ENCODE data around the gene BET1L. TPM values are rescaled to one million over a fixed set of nuclear protein-coding genes. Genes with fewer than 3 reads are reported as not detected.
A peak's percentile ranks its signal among the peaks of the same experiment; 100 is the strongest.

BET1L gene
- total RNA-seq (10 to 100 TPM; 36.1 to 38.5 TPM), polyA plus RNA-seq (60.4 TPM)

- peaks cover 58% of the 10 kb centered on the region for H3K4me1 ChIP-seq (ENCODE audit: insufficient read depth, low read length)
- H3K4me3 ChIP-seq (ENCODE audit: low read length) = peak within 1 kb of the TSS; percentile 83
- Mint-ChIP-seq H3K4me1 (peaks cover 48 to 76% (median 55%) of the 10 kb centered on the region in 3 donors), H3K27me3 (peaks cover 0 to 8% of the 10 kb centered on the region in 2 donors), H3K9me3 (peaks cover 0 to 3% (median 0%) of the 10 kb centered on the region in 5 donors), H3K4me3 (peak within 1 kb of the TSS; percentile 95 to 100 (median 98)), H3K27ac (peak within 1 kb of the TSS; percentile 99 to 100 (median 100)), H3K36me3 (peaks cover 0 to 83% (median 0%) of the 10 kb centered on the region in 3 donors)
- H3K27me3 ChIP-seq (ENCODE audit: insufficient read depth, low read length, poor library complexity, severe bottlenecking) = no peaks in the 10 kb centered on the region
- DNase-seq = peak; percentile 96 to 99 (median 97)
- ChIA-PET POLR2A (interaction anchor here (0.6 to 2.8 kb wide), 27 partner anchors 9 to 612 kb away, joined by 3 to 28 read pairs (median 6); partner anchors contain the start of genes ANO9, PGGHG, PHRF1 and PNPLA2), CTCF (interaction anchor here (0.8 to 2.5 kb wide), 15 partner anchors 9 to 312 kb away, joined by 3 to 10 read pairs (median 4); partner anchors contain the start of genes PSMD13, PTDSS2 and SIRT3)
- peaks cover 62% of the 10 kb centered on the region for H3K36me3 ChIP-seq (ENCODE audit: insufficient read depth, low read length)
- no peaks in the 10 kb centered on the region for H3K9me3 ChIP-seq (ENCODE audit: low read length)
- H3K27ac ChIP-seq (ENCODE audit: low read depth, low read length) = peak within 1 kb of the TSS; percentile 93
Observed at GRCh38 chr11:207208-207862, at the start of gene BET1L, which contains the start of gene RIC8A. Gene BET1L (minus strand): TSS chr11:207399. CDS start chr11:207321, 78 bp downstream. Gene RIC8A (plus strand): TSS chr11:207708. CDS start chr11:208855, 1,147 bp downstream.

GRCh38 chr11:255816-256215 lies 48.6 kb upstream of the BET1L start:
- Histone ChIP-seq H3K4me1 (ENCODE audit: insufficient read depth, low read length) (peaks cover 4% of the 10 kb centered on the region), H3K4me3 (ENCODE audit: low read length) (no peak overlapping the region), H3K27ac (ENCODE audit: low read depth, low read length) (no peak overlapping the region), H3K27me3 (ENCODE audit: insufficient read depth, low read length, poor library complexity, severe bottlenecking) (no peaks in the 10 kb centered on the region), H3K36me3 (ENCODE audit: insufficient read depth, low read length) (peaks cover 17% of the 10 kb centered on the region), H3K9me3 (ENCODE audit: low read length) (no peaks in the 10 kb centered on the region)
- CTCF ChIA-PET = interaction anchor here (1.2 to 2.2 kb wide), 2 partner anchors 25 to 108 kb away, joined by 4 to 7 read pairs; no protein-coding TSS in a partner anchor
- H3K36me3 Mint-ChIP-seq = peaks cover 2 to 31% (median 9%) of the 10 kb centered on the region in 3 donors
- H3K27me3 Mint-ChIP-seq = no peaks in the 10 kb centered on the region
- POLR2A ChIA-PET = no interaction called here
- peak overlapping the region in 1 of 8 donors; percentile 17 for H3K27ac Mint-ChIP-seq
- no peak for DNase-seq
- H3K9me3 Mint-ChIP-seq = no peaks in the 10 kb centered on the region
- no peak overlapping the region for H3K4me3 Mint-ChIP-seq
- H3K4me1 Mint-ChIP-seq = peaks cover 4 to 6% (median 5%) of the 10 kb centered on the region in 3 donors

- H3K27me3 ChIP-seq (ENCODE audit: insufficient read depth, low read length, poor library complexity, severe bottlenecking) = no peaks in the 10 kb centered on the region
- H3K36me3 ChIP-seq (ENCODE audit: insufficient read depth, low read length) = peaks cover 20% of the 10 kb centered on the region
- Mint-ChIP-seq H3K4me1 (peaks cover 7 to 11% (median 7%) of the 10 kb centered on the region in 3 donors), H3K27ac (no peak overlapping the region), H3K27me3 (no peaks in the 10 kb centered on the region), H3K4me3 (no peak overlapping the region), H3K36me3 (peaks cover 6 to 36% (median 9%) of the 10 kb centered on the region in 3 donors), H3K9me3 (no peaks in the 10 kb centered on the region)
- no peak overlapping the region for H3K4me3 ChIP-seq (ENCODE audit: low read length)
- peaks cover 5% of the 10 kb centered on the region for H3K4me1 ChIP-seq (ENCODE audit: insufficient read depth, low read length)
- ChIA-PET POLR2A (no interaction called here), CTCF (interaction anchor here (0.8 to 2.2 kb wide), 3 partner anchors 25 to 109 kb away, joined by 3 to 7 read pairs (median 4); no protein-coding TSS in a partner anchor)
- no peak overlapping the region for H3K27ac ChIP-seq (ENCODE audit: low read depth, low read length)
- H3K9me3 ChIP-seq (ENCODE audit: low read length) = no peaks in the 10 kb centered on the region
- DNase-seq = no peak
Observed at GRCh38 chr11:255176-255575, 48.0 kb upstream of the BET1L start.

- no peak overlapping the region for H3K4me3 ChIP-seq (ENCODE audit: low read length)
- no peaks in the 10 kb centered on the region for H3K9me3 ChIP-seq (ENCODE audit: low read length)
- no peak for DNase-seq
- peaks cover 28% of the 10 kb centered on the region for H3K36me3 ChIP-seq (ENCODE audit: insufficient read depth, low read length)
- Mint-ChIP-seq H3K9me3 (no peaks in the 10 kb centered on the region), H3K27me3 (no peaks in the 10 kb centered on the region), H3K4me1 (peaks cover 7 to 11% (median 7%) of the 10 kb centered on the region in 3 donors), H3K4me3 (no peak overlapping the region), H3K27ac (peak overlapping the region in 1 of 8 donors; percentile 52), H3K36me3 (peaks cover 11 to 46% (median 11%) of the 10 kb centered on the region in 3 donors)
- no peaks in the 10 kb centered on the region for H3K27me3 ChIP-seq (ENCODE audit: insufficient read depth, low read length, poor library complexity, severe bottlenecking)
- POLR2A ChIA-PET = no interaction called here
- H3K27ac ChIP-seq (ENCODE audit: low read depth, low read length) = no peak overlapping the region
- H3K4me1 ChIP-seq (ENCODE audit: insufficient read depth, low read length) = peaks cover 5% of the 10 kb centered on the region
- CTCF ChIA-PET = interaction anchor here (0.8 to 5.5 kb wide), 4 partner anchors 27 to 196 kb away, joined by 3 to 39 read pairs (median 5); partner anchors contain the start of gene PTDSS2
Observed at GRCh38 chr11:253886-254270, 46.7 kb upstream of the BET1L start.

- Histone ChIP-seq H3K4me1 (ENCODE audit: insufficient read depth, low read length) (peaks cover 5% of the 10 kb centered on the region), H3K36me3 (ENCODE audit: insufficient read depth, low read length) (peaks cover 34% of the 10 kb centered on the region), H3K4me3 (ENCODE audit: low read length) (no peak overlapping the region), H3K27ac (ENCODE audit: low read depth, low read length) (no peak overlapping the region), H3K27me3 (ENCODE audit: insufficient read depth, low read length, poor library complexity, severe bottlenecking) (no peaks in the 10 kb centered on the region), H3K9me3 (ENCODE audit: low read length) (no peaks in the 10 kb centered on the region)
- ChIA-PET CTCF (interaction anchor here (0.8 to 5.5 kb wide), 8 partner anchors 8 to 196 kb away, joined by 3 to 39 read pairs (median 10); partner anchors contain the start of genes PGGHG and PTDSS2), POLR2A (no interaction called here)
- Mint-ChIP-seq H3K4me3 (no peak overlapping the region), H3K9me3 (no peaks in the 10 kb centered on the region), H3K27ac (peak overlapping the region in 1 of 8 donors; percentile 68), H3K36me3 (peaks cover 11 to 51% (median 13%) of the 10 kb centered on the region in 3 donors), H3K4me1 (peaks cover 7 to 11% (median 7%) of the 10 kb centered on the region in 3 donors), H3K27me3 (no peaks in the 10 kb centered on the region)
- no peak for DNase-seq
Observed at GRCh38 chr11:253160-253885, 46.1 kb upstream of the BET1L start.

GRCh38 chr11:252666-253065 lies 45.5 kb upstream of the BET1L start:
- H3K36me3 ChIP-seq (ENCODE audit: insufficient read depth, low read length) = peaks cover 39% of the 10 kb centered on the region
- H3K27me3 Mint-ChIP-seq = no peaks in the 10 kb centered on the region
- POLR2A ChIA-PET = no interaction called here

GRCh38 chr11:251550-251949 lies 44.4 kb upstream of the BET1L start:
- ChIA-PET CTCF (interaction anchor here (0.8 to 5.5 kb wide), 30 partner anchors 10 to 267 kb away, joined by 3 to 58 read pairs (median 8); partner anchors contain the start of genes BET1L, IFITM2, IFITM5 and NLRP6), POLR2A (interaction anchor here (0.8 to 1.8 kb wide), 4 partner anchors 16 to 36 kb away, joined by 3 to 16 read pairs (median 12); partner anchors contain the start of gene PGGHG)
- Histone ChIP-seq H3K36me3 (ENCODE audit: insufficient read depth, low read length) (peaks cover 49% of the 10 kb centered on the region), H3K27ac (ENCODE audit: low read depth, low read length) (no peak overlapping the region), H3K4me3 (ENCODE audit: low read length) (no peak overlapping the region), H3K27me3 (ENCODE audit: insufficient read depth, low read length, poor library complexity, severe bottlenecking) (no peaks in the 10 kb centered on the region), H3K4me1 (ENCODE audit: insufficient read depth, low read length) (peaks cover 5% of the 10 kb centered on the region), H3K9me3 (ENCODE audit: low read length) (no peaks in the 10 kb centered on the region)
- DNase-seq = no peak
- Mint-ChIP-seq H3K4me1 (peaks cover 7 to 11% (median 9%) of the 10 kb centered on the region in 3 donors), H3K9me3 (no peaks in the 10 kb centered on the region), H3K27me3 (no peaks in the 10 kb centered on the region), H3K27ac (peak overlapping the region in 3 of 8 donors; percentile 36 to 81 (median 63)), H3K36me3 (peaks cover 15 to 69% (median 21%) of the 10 kb centered on the region in 3 donors), H3K4me3 (no peak overlapping the region)

More at GRCh38 chr11:252666-253065, 45.5 kb upstream of the BET1L start:
- Histone ChIP-seq H3K4me1 (ENCODE audit: insufficient read depth, low read length) (peaks cover 5% of the 10 kb centered on the region), H3K27ac (ENCODE audit: low read depth, low read length) (no peak overlapping the region), H3K27me3 (ENCODE audit: insufficient read depth, low read length, poor library complexity, severe bottlenecking) (no peaks in the 10 kb centered on the region), H3K9me3 (ENCODE audit: low read length) (no peaks in the 10 kb centered on the region), H3K4me3 (ENCODE audit: low read length) (no peak overlapping the region)
- DNase-seq = no peak
- CTCF ChIA-PET = interaction anchor here (0.8 to 5.5 kb wide), 11 partner anchors 9 to 197 kb away, joined by 3 to 58 read pairs (median 24); partner anchors contain the start of genes IFITM2, NLRP6, PGGHG and PTDSS2
- no peaks in the 10 kb centered on the region for H3K9me3 Mint-ChIP-seq
- peaks cover 7 to 11% (median 7%) of the 10 kb centered on the region in 3 donors for H3K4me1 Mint-ChIP-seq
- peaks cover 11 to 58% (median 13%) of the 10 kb centered on the region in 3 donors for H3K36me3 Mint-ChIP-seq
- H3K27ac Mint-ChIP-seq = no peak overlapping the region
- no peak overlapping the region for H3K4me3 Mint-ChIP-seq

All from CD8-positive, alpha-beta memory T cell (primary cell).